ENCODE measurements around the gene VAMP5. TPM values are rescaled to one million over a fixed set of nuclear protein-coding genes. Genes with fewer than 3 reads are reported as not detected.
"Not testable (repeated sequence)": the region's sequence is repeated elsewhere in the genome, so short reads cannot be mapped to it uniquely, and the experiment has no call there.

Gene VAMP5
- total RNA-seq, 1 donor from 2014 or later: 87.0 TPM

- DNase-seq (peak; percentile 70), ATAC-seq (peak; percentile 25 to 31)
- intact Hi-C loops (cut with DNase I): no loop called here
- H3K27me3 ChIP-seq (ENCODE audit: low read depth): no peaks in the 10 kb centered on the region
- peaks cover 74% of the 10 kb centered on the region for H3K4me1 ChIP-seq
- no peak overlapping the region for H3K4me3 ChIP-seq
- H3K9me3 ChIP-seq: no peaks in the 10 kb centered on the region
- no peak for TF ChIP-seq CTCF (IDR thresholded peaks at IDR 0.05)
- H3K27ac ChIP-seq: peak overlapping the region; percentile 90
- H3K36me3 ChIP-seq: peaks cover 29% of the 10 kb centered on the region
These were observed 23.3 kb downstream of the VAMP5 start for GRCh38 chr2:85607268-85608215.

GRCh38 chr2:85611217-85611704 lies 27.0 kb downstream of the VAMP5 start:
- intact Hi-C loops (cut with DNase I): no loop called here

DNA sequence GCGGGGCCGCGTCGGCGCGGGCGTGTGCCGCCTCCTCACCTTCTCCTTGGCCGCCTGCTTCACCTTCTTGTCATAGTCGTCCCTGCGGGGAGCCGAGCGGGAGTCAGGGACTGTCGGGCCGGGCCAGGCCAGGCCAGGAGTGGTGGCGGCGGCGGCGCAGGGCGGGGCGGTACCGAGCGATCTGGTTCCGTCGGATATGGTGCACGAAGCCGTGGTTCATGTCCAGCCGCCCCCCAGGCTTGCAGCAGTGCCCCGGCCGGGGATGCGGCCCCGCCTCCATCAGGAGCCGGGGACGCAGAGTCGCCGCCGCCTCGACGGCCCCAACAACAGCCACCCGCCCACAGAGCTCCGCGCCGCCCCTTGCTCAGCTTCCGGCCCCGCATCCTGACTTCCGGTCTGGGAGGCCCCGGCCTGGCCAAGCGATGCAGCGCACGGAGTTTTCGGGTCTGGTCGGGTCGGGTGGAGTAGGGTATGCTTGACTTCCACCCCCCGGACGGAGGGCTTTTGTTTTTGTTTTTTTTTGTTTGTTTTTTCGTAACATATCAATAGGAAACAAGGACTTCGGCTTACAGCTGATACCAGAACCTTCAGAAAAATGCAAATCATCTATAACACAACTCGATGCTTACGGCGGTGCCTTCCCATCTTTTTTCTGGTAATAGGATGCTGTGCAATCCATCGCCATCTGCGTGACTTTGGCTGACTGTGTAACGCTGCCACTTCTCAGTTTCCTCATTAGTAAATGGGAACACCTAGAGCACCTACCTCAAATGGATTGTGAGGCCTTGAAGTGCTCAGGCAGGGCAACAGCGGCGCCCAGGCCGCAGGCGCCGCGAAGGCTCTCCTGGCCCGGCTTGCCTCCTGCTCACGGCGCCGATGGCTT lies 27.7 kb downstream of the VAMP5 start, which contains the start of gene C2orf68:
Gene C2orf68 (minus strand): TSS at position 362 of the 883 bp plus-strand sequence. CDS start 82 bp downstream, at position 280.
- no peaks in the 10 kb centered on the region for H3K27me3 ChIP-seq (ENCODE audit: low read depth)

More at GRCh38 chr2:85611217-85611704, 27.0 kb downstream of the VAMP5 start:
- TF ChIP-seq CTCF (IDR thresholded peaks at IDR 0.05): no peak
- DNase-seq (no peak), ATAC-seq (peak in 1 of 2 donors; percentile 35)
- Histone ChIP-seq H3K4me1 (peaks cover 52% of the 10 kb centered on the region), H3K36me3 (peaks cover 29% of the 10 kb centered on the region), H3K27ac (peak overlapping the region; percentile 87), H3K27me3 (ENCODE audit: low read depth) (no peaks in the 10 kb centered on the region), H3K9me3 (no peaks in the 10 kb centered on the region), H3K4me3 (peak overlapping the region; percentile 89)

DNA sequence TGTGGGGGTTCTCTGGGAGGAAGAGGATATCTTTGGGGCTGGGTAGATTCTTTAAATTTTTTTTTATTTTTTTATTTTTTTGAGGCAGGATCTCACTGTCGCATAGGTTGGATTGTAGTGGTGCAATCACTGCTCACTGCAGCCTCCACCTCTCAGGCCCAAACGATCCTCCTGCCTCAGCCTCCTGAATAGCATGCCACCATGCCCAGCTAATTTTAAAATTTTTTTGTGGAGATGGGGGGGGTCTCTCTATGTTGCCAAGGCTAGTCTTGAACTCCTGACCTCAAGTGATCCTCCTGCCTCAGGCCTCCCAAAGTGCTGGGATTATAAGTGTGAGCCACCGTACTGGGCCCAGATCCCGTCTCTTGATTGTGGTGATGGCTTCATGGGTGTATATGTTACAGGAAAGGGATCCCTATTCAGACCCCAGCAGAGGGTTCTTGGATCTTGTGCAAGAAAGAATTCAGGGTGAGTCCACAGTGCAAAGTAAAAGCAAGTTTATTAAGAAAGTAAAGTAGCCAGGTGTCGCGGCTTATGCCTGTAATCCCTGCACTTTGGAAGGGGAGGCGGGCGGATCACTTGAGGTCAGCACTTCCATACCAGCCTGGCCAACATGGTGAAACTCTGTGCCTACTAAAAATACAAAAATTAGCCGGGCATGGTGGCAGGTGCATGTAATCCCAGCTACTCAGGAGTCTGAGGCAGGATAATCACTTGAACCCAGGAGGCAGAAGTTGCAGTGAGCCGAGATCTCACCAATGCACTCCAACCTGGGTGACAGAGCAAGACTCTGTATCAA lies 29.7 kb downstream of the VAMP5 start:
- Histone ChIP-seq H3K27ac (no peak overlapping the region), H3K4me3 (no peak overlapping the region), H3K9me3 (no peaks in the 10 kb centered on the region), H3K36me3 (peaks cover 12% of the 10 kb centered on the region), H3K4me1 (peaks cover 45% of the 10 kb centered on the region), H3K27me3 (ENCODE audit: low read depth) (no peaks in the 10 kb centered on the region)
- TF ChIP-seq CTCF (IDR thresholded peaks at IDR 0.05): no peak
- DNase-seq (no peak), ATAC-seq (no peak)
- intact Hi-C loops (cut with DNase I): no loop called here

More for the DNA sequence above, 27.7 kb downstream of the VAMP5 start, which contains the start of gene C2orf68:
- ATAC-seq (peak; percentile 87 to 88), DNase-seq (peak; percentile 94)
- Histone ChIP-seq H3K9me3 (no peaks in the 10 kb centered on the region), H3K36me3 (peaks cover 29% of the 10 kb centered on the region), H3K27ac (peak within 1 kb of the TSS; percentile 87), H3K4me3 (peak within 1 kb of the TSS; percentile 89), H3K4me1 (peaks cover 49% of the 10 kb centered on the region)
- no peak for TF ChIP-seq CTCF (IDR thresholded peaks at IDR 0.05)
- intact Hi-C loops (cut with DNase I): no loop called here

- H3K4me1 ChIP-seq: peaks cover 40% of the 10 kb centered on the region
- ATAC-seq; H3K27me3 ChIP-seq (ENCODE audit: low read depth); H3K27ac ChIP-seq; DNase-seq; intact Hi-C loops (cut with DNase I); H3K9me3 ChIP-seq; H3K4me3 ChIP-seq: not testable (repeated sequence)
- H3K36me3 ChIP-seq: peaks cover 12% of the 10 kb centered on the region
These were observed 30.5 kb downstream of the VAMP5 start for GRCh38 chr2:85614757-85615156.
